ENCODE measurements around the gene NDE1.

GRCh38 chr16:15676506-15676905, 26.5 kb downstream of the NDE1 start:
- TF ChIP-seq CTCF (IDR thresholded peaks at IDR 0.05) (no peak), EZH2 (IDR thresholded peaks at IDR 0.05; ENCODE audit: borderline replicate concordance, insufficient read depth, low read depth, low read length, poor library complexity, severe bottlenecking) (no peak)
